ENCODE results near the gene BAIAP2L1. TPM values are rescaled to one million over a fixed set of nuclear protein-coding genes. Genes with fewer than 3 reads are reported as not detected.
"Not testable (repeated sequence)": the region's sequence is repeated elsewhere in the genome, so short reads cannot be mapped to it uniquely, and the experiment has no call there.

The BAIAP2L1 gene
- total and polyA plus RNA-seq, 9 of the 15 experiments (the other 6 are each of a cell fraction or from before 2014, with no cell fraction given): 4.2 to 29.8 (median 15.5) TPM

DNA sequence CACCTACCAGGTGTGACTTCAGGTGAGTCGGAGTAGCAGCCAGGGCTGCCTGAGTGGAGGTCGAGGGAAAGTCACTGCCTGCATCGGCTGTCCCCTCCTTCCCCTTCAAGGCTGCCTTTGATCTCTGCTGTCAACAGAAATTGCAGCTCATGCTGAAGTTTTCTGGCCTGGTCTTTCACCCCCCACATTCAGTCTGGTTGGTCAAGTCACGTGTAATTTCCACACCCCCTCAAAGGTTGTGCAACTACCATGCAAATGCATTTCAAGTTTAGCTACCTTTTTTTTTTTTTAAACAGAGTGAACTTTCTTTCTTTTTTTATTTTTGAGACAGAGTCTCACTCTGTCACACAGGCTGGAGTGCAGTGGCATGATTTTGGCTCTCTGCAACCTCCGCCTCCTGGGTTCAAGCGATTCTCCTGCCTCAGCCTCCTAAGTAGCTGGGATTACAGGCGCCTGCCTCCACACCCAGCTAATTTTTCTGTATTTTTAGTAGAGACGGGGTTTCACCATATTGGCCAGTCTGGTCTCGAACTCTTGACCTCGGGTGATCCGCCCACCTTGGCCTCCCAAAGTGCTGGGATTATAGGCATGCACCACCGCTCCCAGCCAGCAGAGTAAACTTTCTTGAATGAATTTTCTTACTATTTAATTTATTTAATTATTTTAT lies 16.8 kb upstream of the BAIAP2L1 start:
- ATAC-seq; intact Hi-C loops (cut with micrococcal nuclease); FAIRE-seq; H3K4me2 ChIP-seq (ENCODE audit: insufficient read depth, low read length); H3K9me3 ChIP-seq (replicated peaks; ENCODE audit: control insufficient read depth, insufficient read depth, low read depth, low read length); H3K27ac ChIP-seq (ENCODE audit: extremely low read depth, low read depth, low read length); in situ Hi-C loops (cut with MboI); H3K4me3 ChIP-seq; BruUV-seq (replicated peaks); H4K20me1 ChIP-seq (replicated peaks; ENCODE audit: control insufficient read depth, insufficient read depth, low read length); DNase-seq (ENCODE audit: extremely low read depth in 1 of 4, low spot score in 3 of 4); H3K79me2 ChIP-seq (ENCODE audit: control insufficient read depth, insufficient read depth, low read length); H3K9me1 ChIP-seq (ENCODE audit: control insufficient read depth, insufficient read depth, low read length); H3K4me1 ChIP-seq (replicated peaks in 1 of 2; ENCODE audit: control insufficient read depth in 2 of 2, insufficient read depth in 2 of 2, low read length in 2 of 2); H3K36me3 ChIP-seq (ENCODE audit: control insufficient read depth, insufficient read depth, low read length); CTCF ChIA-PET (ENCODE audit: low intra/inter-chr PET ratio); H2AFZ ChIP-seq (ENCODE audit: low read depth, low read length); H3K27me3 ChIP-seq (ENCODE audit: control insufficient read depth in 2 of 2, insufficient read depth in 2 of 2, low read length in 2 of 2): not testable (repeated sequence)
- TF ChIP-seq BHLHE40 (IDR thresholded peaks at IDR 0.05; ENCODE audit: low read length) (0 out of 2 replicates have a peak, but pooled peaks have one; percentile 26), CEBPG (CRISPR knock-in tag; IDR thresholded peaks at IDR 0.05) (peak; percentile 56), CEBPG (tag; conservative IDR thresholded peaks at IDR 0.05 in 1 of 2, IDR thresholded peaks at IDR 0.05 in 1 of 2) (peak; percentile 44 to 63; a peak in 3 of 4 replicates), CEBPB (tag; IDR thresholded peaks at IDR 0.05) (peak; percentile 83)
- 0 out of 4 replicates have a peak overlapping the region, but pooled peaks of 1 of the 2 experiments have one; percentile 43 for H3K9ac ChIP-seq (ENCODE audit: insufficient read depth in 1 of 2, low read depth in 2 of 2, low read length in 2 of 2)
- WGBS (ENCODE audit: insufficient coverage, low coverage, missing lambda C conversion rate): 24% methylated on average over 12 of the region's 12 CpGs
- POLR2A ChIA-PET: interaction anchor here (0.6 to 1.6 kb wide), 4 partner anchors 8 to 126 kb away, joined by 3 to 7 read pairs (median 6); no protein-coding TSS in a partner anchor
